CD4-positive, alpha-beta T cell (primary cell): ENCODE results near the gene GABARAPL2. TPM values are rescaled to one million over a fixed set of nuclear protein-coding genes. Genes with fewer than 3 reads are reported as not detected.

Experiments
- ATAC-seq: fragments of 200-7000 bp; cut with Tn5 transposase; one replicate; pipeline ENCODE4 v1.10.0; 2022; ENCODE audit warnings: mild to moderate bottlenecking; ENCODE audit not compliant: poor library complexity
- CTCF ChIA-PET: fragments of 350-600 bp; sonication (Branson Sonifier 250); formaldehyde crosslinking; loops from one replicate; lab custom pipeline; 2021; ENCODE audit warnings: antibody characterized with exemption, inconsistent platforms; lab: Charles Lee
- POLR2A ChIA-PET: fragments of 350-600 bp; sonication (Branson Sonifier 250); formaldehyde crosslinking; loops from one replicate; lab custom pipeline; 2021; ENCODE audit warnings: antibody characterized with exemption, inconsistent platforms; lab: Charles Lee
- DNase-seq, 14 experiments: peaks; one replicate each; pipeline ENCODE4 v3.0.0-alpha.2; 2013 to 2020; ENCODE audit warnings: mixed read lengths in 2 of 14
- H3K27ac ChIP-seq, 2 donors: one replicate each; pipeline versions ENCODE4 v1.5.1 to v1.7.0; 2013; ENCODE audit warnings: low read length in 2 of 2, low read depth in 1 of 2, mild to moderate bottlenecking in 1 of 2
- H3K27me3 ChIP-seq, 2 experiments: 1 replicate in 1 of 2; 2 replicates in 1 of 2; pipeline versions ENCODE4 v1.6.1 to v1.7.0; 2013; ENCODE audit warnings: low read length in 2 of 2, control low read depth in 1 of 2, mild to moderate bottlenecking in 1 of 2, moderate library complexity in 1 of 2; ENCODE audit not compliant: insufficient read depth in 2 of 2, control insufficient read depth in 1 of 2
- H3K36me3 ChIP-seq: one replicate; pipeline ENCODE4 v1.6.1; 2013; ENCODE audit warnings: low read length, control low read depth; ENCODE audit not compliant: insufficient read depth
- H3K4me1 ChIP-seq: one replicate; pipeline ENCODE4 v1.6.1; 2013; ENCODE audit warnings: low read length, control low read depth; ENCODE audit not compliant: insufficient read depth
- H3K4me3 ChIP-seq: one replicate; pipeline ENCODE4 v1.5.1; 2013; ENCODE audit warnings: mild to moderate bottlenecking, low read length, moderate library complexity
- H3K9me3 ChIP-seq, 2 experiments: 1 replicate in 1 of 2; 2 replicates in 1 of 2; pipeline versions ENCODE4 v1.6.1 to v1.7.0; 2013; ENCODE audit warnings: low read length in 2 of 2, mild to moderate bottlenecking in 2 of 2, control low read depth in 1 of 2, moderate library complexity in 1 of 2; ENCODE audit not compliant: control insufficient read depth in 1 of 2, insufficient read depth in 1 of 2
- H3K27ac Mint-ChIP-seq: one replicate; pipeline ENCODE4 v1.8.0; 2020; ENCODE audit warnings: mixed read lengths
- H3K27me3 Mint-ChIP-seq: one replicate; pipeline ENCODE4 v1.8.0; 2021; ENCODE audit warnings: mixed read lengths
- H3K36me3 Mint-ChIP-seq: one replicate; pipeline ENCODE4 v1.8.0; 2021; ENCODE audit warnings: low read depth, mixed read lengths
- H3K4me1 Mint-ChIP-seq: one replicate; pipeline ENCODE4 v1.8.0; 2021; ENCODE audit warnings: low read depth, mixed read lengths
- H3K4me3 Mint-ChIP-seq: one replicate; pipeline ENCODE4 v1.8.0; 2020; ENCODE audit warnings: mild to moderate bottlenecking, mixed read lengths
- H3K9me3 Mint-ChIP-seq: one replicate; pipeline ENCODE4 v1.8.0; 2020; ENCODE audit warnings: mixed read lengths
- CTCF ChIP-seq: fragments of 200-600 bp; IDR thresholded peaks from one replicate; pipeline ENCODE4 v1.8.0; 2022; ENCODE audit warnings: antibody characterized with exemption, mild to moderate bottlenecking
- intact Hi-C, 2 experiments: fragments of 100-400 bp; cut with DNase I in 1 of 2; cut with micrococcal nuclease in 1 of 2; formaldehyde crosslinking; loops; one replicate each; pipeline versions ENCODE4 v1.15.1 to v1.9.0; 2023 to 2025; cut with DNase I, micrococcal nuclease
- total RNA-seq, 174 experiments: library from RNA in 2 of 174; stranded (reverse) in 2 of 174; gene quantifications; one replicate each; pipeline ENCODE4 v1.2.3 and lab custom pipeline; 2021 to 2026

GABARAPL2 gene
- total RNA-seq, 2 experiments from 2014 or later = 44.6 to 48.3 TPM

- no peaks in the 10 kb centered on the region for H3K4me1 ChIP-seq
- no peaks in the 10 kb centered on the region for H3K36me3 ChIP-seq
- no peak overlapping the region for H3K4me3 ChIP-seq
- H3K9me3 ChIP-seq = peaks cover 0 to 6% of the 10 kb centered on the region in 2 experiments
- no peaks in the 10 kb centered on the region for H3K27me3 ChIP-seq
- CTCF ChIA-PET = no interaction called here
- H3K4me1 Mint-ChIP-seq = no peaks in the 10 kb centered on the region
- no peak overlapping the region for H3K27ac ChIP-seq
- no peak for TF ChIP-seq CTCF
- H3K36me3 Mint-ChIP-seq = no peaks in the 10 kb centered on the region
- no peaks in the 10 kb centered on the region for H3K27me3 Mint-ChIP-seq
- intact Hi-C loops = no loop called here
- POLR2A ChIA-PET = no interaction called here
- ATAC-seq (no peak), DNase-seq (no peak)
- H3K9me3 Mint-ChIP-seq = no peaks in the 10 kb centered on the region
- no peak overlapping the region for H3K27ac Mint-ChIP-seq
- H3K4me3 Mint-ChIP-seq = no peak overlapping the region
These were observed 33.9 kb upstream of the GABARAPL2 start for GRCh38 chr16:75532142-75532765.

GRCh38 chr16:75532791-75533190 is 33.4 kb upstream of the GABARAPL2 start:
- no peak for TF ChIP-seq CTCF
- no peaks in the 10 kb centered on the region for H3K27me3 ChIP-seq
- H3K4me1 ChIP-seq = no peaks in the 10 kb centered on the region
- H3K36me3 ChIP-seq = no peaks in the 10 kb centered on the region
- Mint-ChIP-seq H3K36me3 (no peaks in the 10 kb centered on the region), H3K9me3 (no peaks in the 10 kb centered on the region), H3K4me3 (no peak overlapping the region), H3K27ac (no peak overlapping the region), H3K4me1 (no peaks in the 10 kb centered on the region), H3K27me3 (no peaks in the 10 kb centered on the region)
- ATAC-seq = no peak
- intact Hi-C loops = no loop called here
- no peak for DNase-seq
- no peak overlapping the region for H3K4me3 ChIP-seq
- ChIA-PET POLR2A (no interaction called here), CTCF (no interaction called here)
- peaks cover 0 to 6% of the 10 kb centered on the region in 2 experiments for H3K9me3 ChIP-seq
- no peak overlapping the region for H3K27ac ChIP-seq

- intact Hi-C loops = no loop called here
- no peak overlapping the region for H3K4me3 Mint-ChIP-seq
- POLR2A ChIA-PET = interaction anchor here (0.9 kb wide), 1 partner anchor 88 kb away, joined by 3 read pairs; no protein-coding TSS in a partner anchor
These were observed 31.5 kb upstream of the GABARAPL2 start for GRCh38 chr16:75534560-75535205.

More at GRCh38 chr16:75534560-75535205, 31.5 kb upstream of the GABARAPL2 start:
- no peaks in the 10 kb centered on the region for H3K27me3 Mint-ChIP-seq
- Histone ChIP-seq H3K27me3 (no peaks in the 10 kb centered on the region), H3K36me3 (no peaks in the 10 kb centered on the region), H3K27ac (no peak overlapping the region), H3K4me1 (no peaks in the 10 kb centered on the region), H3K9me3 (no peaks in the 10 kb centered on the region), H3K4me3 (no peak overlapping the region)
- H3K27ac Mint-ChIP-seq = no peak overlapping the region
- CTCF ChIA-PET = interaction anchor here (0.7 kb wide), 1 partner anchor 13 kb away, joined by 3 read pairs; no protein-coding TSS in a partner anchor
- no peaks in the 10 kb centered on the region for H3K36me3 Mint-ChIP-seq
- no peaks in the 10 kb centered on the region for H3K9me3 Mint-ChIP-seq
- no peak for TF ChIP-seq CTCF
- no peak for ATAC-seq
- H3K4me1 Mint-ChIP-seq = no peaks in the 10 kb centered on the region
- DNase-seq = no peak
